Activated naive CD4-positive, alpha-beta T cell treated with anti-CD3 and anti-CD28 coated beads, Interleukin-2, amount 50 U/mL, for 72 hours (primary cell): ENCODE measurements around the gene INAVA. TPM values are rescaled to one million over a fixed set of nuclear protein-coding genes. Genes with fewer than 3 reads are reported as not detected.
A peak's percentile ranks its signal among the peaks of the same experiment; 100 is the strongest.
"Not testable (repeated sequence)": the region's sequence is repeated elsewhere in the genome, so short reads cannot be mapped to it uniquely, and the experiment has no call there.

ENCODE experiments used
- ATAC-seq, 2 donors: fragments of 150-1000 bp; cut with Tn5 transposase; 2 replicates each; pipeline ENCODE4 v1.10.0; 2021; ENCODE audit warnings: mild to moderate bottlenecking in 2 of 2, moderate library complexity in 2 of 2
- DNase-seq, 2 donors: peaks; one replicate each; pipeline ENCODE4 v3.0.0; 2021 to 2022; ENCODE audit warnings: low spot score in 2 of 2
- H3K27ac Mint-ChIP-seq, 2 donors: one replicate each; pipeline ENCODE4 v1.8.0; 2022; ENCODE audit warnings: mild to moderate bottlenecking in 2 of 2, mixed read lengths in 2 of 2
- H3K36me3 Mint-ChIP-seq, 2 donors: one replicate each; pipeline ENCODE4 v1.8.0; 2022; ENCODE audit warnings: mixed read lengths in 2 of 2
- H3K9me3 Mint-ChIP-seq, 2 donors: one replicate each; pipeline ENCODE4 v1.8.0; 2022; ENCODE audit warnings: mixed read lengths in 2 of 2
- total RNA-seq, 2 donors: library from RNA; stranded (reverse); gene quantifications; one replicate each; pipeline ENCODE4 v1.2.3, GENCODE V29; 2022

The INAVA gene
- total RNA-seq, 2 donors from 2014 or later, result 0.09 to 0.88 TPM

- no peak overlapping the region for H3K27ac Mint-ChIP-seq
- no peak for ATAC-seq
These were observed 64.8 kb downstream of the INAVA start for GRCh38 chr1:200959411-200959921.

GRCh38 chr1:200960236-200960947 is 65.7 kb downstream of the INAVA start:
- Mint-ChIP-seq H3K9me3 (no peaks in the 10 kb centered on the region), H3K27ac (no peak overlapping the region), H3K36me3 (no peaks in the 10 kb centered on the region)
- DNase-seq (no peak), ATAC-seq (no peak)

More at GRCh38 chr1:200959411-200959921, 64.8 kb downstream of the INAVA start:
- no peaks in the 10 kb centered on the region for H3K36me3 Mint-ChIP-seq
- no peaks in the 10 kb centered on the region for H3K9me3 Mint-ChIP-seq
- DNase-seq, result no peak

- DNase-seq (no peak), ATAC-seq (no peak)
- Mint-ChIP-seq H3K36me3 (no peaks in the 10 kb centered on the region), H3K27ac (no peak overlapping the region), H3K9me3 (no peaks in the 10 kb centered on the region)
These were observed 66.2 kb downstream of the INAVA start for GRCh38 chr1:200960948-200961340.

GRCh38 chr1:200962151-200962550 is 67.5 kb downstream of the INAVA start:
- not testable (repeated sequence) for ATAC-seq, H3K27ac Mint-ChIP-seq, H3K9me3 Mint-ChIP-seq

GRCh38 chr1:200962631-200963030 is 67.9 kb downstream of the INAVA start:
- Mint-ChIP-seq H3K36me3 (no peaks in the 10 kb centered on the region), H3K9me3 (no peaks in the 10 kb centered on the region), H3K27ac (no peak overlapping the region)
- DNase-seq (no peak), ATAC-seq (peak in 1 of 2 donors; percentile 23)

More at GRCh38 chr1:200962151-200962550, 67.5 kb downstream of the INAVA start:
- H3K36me3 Mint-ChIP-seq, DNase-seq: not testable (repeated sequence)

GRCh38 chr1:200963076-200963475 is 68.4 kb downstream of the INAVA start:
- H3K9me3 Mint-ChIP-seq, result no peaks in the 10 kb centered on the region
- peak in 1 of 2 donors; percentile 14 for ATAC-seq
- H3K36me3 Mint-ChIP-seq, result no peaks in the 10 kb centered on the region
- no peak overlapping the region for H3K27ac Mint-ChIP-seq
- no peak for DNase-seq

- ATAC-seq, H3K36me3 Mint-ChIP-seq: not testable (repeated sequence)
- peak overlapping the region in 1 of 2 donors; percentile 70 for H3K27ac Mint-ChIP-seq
These were observed 69.2 kb downstream of the INAVA start for GRCh38 chr1:200963888-200964287.

More at GRCh38 chr1:200963888-200964287, 69.2 kb downstream of the INAVA start:
- DNase-seq, H3K9me3 Mint-ChIP-seq: not testable (repeated sequence)

Other genes starting within 250 kb of the INAVA start
- gene DDX59, start 225.0 kb upstream of the INAVA start, total RNA-seq, result 10 to 100 TPM; 13.7 to 24.1 TPM
- 1 to 10 TPM; 3.3 to 3.6 TPM for gene CAMSAP2, start 156.0 kb upstream of the INAVA start, total RNA-seq
- gene GPR25, start 21.9 kb upstream of the INAVA start, total RNA-seq, result not detected
- gene KIF21B, start 128.8 kb downstream of the INAVA start, total RNA-seq, result 10 to 100 TPM; 55.9 to 58.1 TPM
- gene CACNA1S, start 217.5 kb downstream of the INAVA start, total RNA-seq, result not detected
- gene ASCL5, start 232.3 kb downstream of the INAVA start, total RNA-seq, result under 1 TPM; 0.16 to 0.35 TPM